GM11168 (cell line): Measurements from ENCODE around the gene FTL.

Experiments
- in situ Hi-C: fragments of 300-500 bp; cut with MboI; formaldehyde crosslinking; loops from one replicate; pipeline ENCODE4 v1.12.0; 2022; ENCODE audit warnings: low sequenced_read_pairs; ENCODE audit not compliant: unreplicated experiment

The FTL gene

GRCh38 chr19:48945415-48945814 is 19.7 kb upstream of the FTL start:
- in situ Hi-C loops, result no loop called here

GRCh38 chr19:48945817-48946216 is 19.3 kb upstream of the FTL start:
- in situ Hi-C loops, result no loop called here

- in situ Hi-C loops, result no loop called here
These were observed 18.4 kb upstream of the FTL start for GRCh38 chr19:48946463-48947257.

- in situ Hi-C loops, result no loop called here
These were observed 17.9 kb upstream of the FTL start for GRCh38 chr19:48947258-48947542.

GRCh38 chr19:48950159-48950558 is 14.9 kb upstream of the FTL start:
- in situ Hi-C loops, result no loop called here

GRCh38 chr19:48950830-48951519 is 14.1 kb upstream of the FTL start:
- in situ Hi-C loops, result no loop called here

- in situ Hi-C loops, result no loop called here
These were observed 12.0 kb upstream of the FTL start for GRCh38 chr19:48953141-48953540.

- in situ Hi-C loops, result no loop called here
These were observed 11.0 kb upstream of the FTL start for GRCh38 chr19:48953990-48954594.

- in situ Hi-C loops, result no loop called here
These were observed 10.4 kb upstream of the FTL start, which contains the start of gene BAX for GRCh38 chr19:48954595-48955307. Gene BAX (plus strand): TSS chr19:48954875. CDS start chr19:48954929, 54 bp downstream.

- in situ Hi-C loops, result no loop called here
These were observed 9.7 kb upstream of the FTL start for GRCh38 chr19:48955308-48955958.

GRCh38 chr19:48958006-48958405 is 7.1 kb upstream of the FTL start:
- in situ Hi-C loops, result no loop called here

GRCh38 chr19:48959341-48960239 is 5.5 kb upstream of the FTL start:
- in situ Hi-C loops, result loop anchor here (10.0 kb wide), 1 partner anchor 165 kb away; no protein-coding TSS in a partner anchor

GRCh38 chr19:48961051-48961649 is 4.0 kb upstream of the FTL start:
- in situ Hi-C loops, result loop anchor here (10.0 kb wide), 1 partner anchor 166 kb away; no protein-coding TSS in a partner anchor

GRCh38 chr19:48961673-48962028 is 3.5 kb upstream of the FTL start:
- in situ Hi-C loops, result loop anchor here (10.0 kb wide), 1 partner anchor 167 kb away; no protein-coding TSS in a partner anchor

GRCh38 chr19:48962029-48962848 is 2.9 kb upstream of the FTL start:
- in situ Hi-C loops, result loop anchor here (10.0 kb wide), 1 partner anchor 167 kb away; no protein-coding TSS in a partner anchor

- in situ Hi-C loops, result loop anchor here (10.0 kb wide), 1 partner anchor 168 kb away; no protein-coding TSS in a partner anchor
These were observed 2.3 kb upstream of the FTL start for GRCh38 chr19:48962849-48963165.

GRCh38 chr19:48963371-48964204 is 1.5 kb upstream of the FTL start:
- in situ Hi-C loops, result loop anchor here (10.0 kb wide), 1 partner anchor 169 kb away; no protein-coding TSS in a partner anchor
